SU-DHL-6 (cell line): Measurements from ENCODE around the gene CYLD.

Source experiments
- EZH2phosphoT487 ChIP-seq: fragments of 200-600 bp; sonication (generic), shearing (Covaris generic); conservative IDR thresholded peaks from 2 replicates; pipeline ENCODE4 v1.6.1; 2018; ENCODE audit warnings: mild to moderate bottlenecking, antibody characterized with exemption, low read length, moderate library complexity, mixed read lengths
- TF ChIP-seq, protein P1 (sequence below): fragments of 200-600 bp; sonication (generic); IDR thresholded peaks from one replicate; pipeline ENCODE4 v1.5.1; 2017; ENCODE audit warnings: antibody characterized with exemption, mild to moderate bottlenecking, low read length, moderate library complexity; ENCODE audit not compliant: insufficient read depth, poor library complexity, severe bottlenecking

DNA sequence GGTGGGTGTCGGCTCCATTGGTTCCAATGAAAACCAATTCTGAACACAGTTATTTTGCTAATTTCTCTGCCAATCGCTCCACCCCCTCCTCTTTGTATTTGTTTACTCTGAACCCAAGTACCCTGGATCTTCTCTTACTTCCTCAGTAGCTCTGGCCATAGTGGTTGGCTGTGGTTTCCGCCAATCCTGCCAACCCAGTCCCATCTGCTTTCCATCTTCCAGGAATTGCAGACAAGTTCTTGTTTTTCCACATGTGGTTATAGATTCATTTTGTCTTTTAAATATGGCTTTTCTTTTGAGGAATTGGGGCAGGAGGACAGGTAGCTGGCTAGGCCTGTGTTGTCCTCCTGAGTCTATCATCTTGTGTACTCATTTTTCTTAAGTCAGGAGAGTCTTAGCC is 92.0 kb downstream of the CYLD start:
- TF ChIP-seq, protein P1, sequence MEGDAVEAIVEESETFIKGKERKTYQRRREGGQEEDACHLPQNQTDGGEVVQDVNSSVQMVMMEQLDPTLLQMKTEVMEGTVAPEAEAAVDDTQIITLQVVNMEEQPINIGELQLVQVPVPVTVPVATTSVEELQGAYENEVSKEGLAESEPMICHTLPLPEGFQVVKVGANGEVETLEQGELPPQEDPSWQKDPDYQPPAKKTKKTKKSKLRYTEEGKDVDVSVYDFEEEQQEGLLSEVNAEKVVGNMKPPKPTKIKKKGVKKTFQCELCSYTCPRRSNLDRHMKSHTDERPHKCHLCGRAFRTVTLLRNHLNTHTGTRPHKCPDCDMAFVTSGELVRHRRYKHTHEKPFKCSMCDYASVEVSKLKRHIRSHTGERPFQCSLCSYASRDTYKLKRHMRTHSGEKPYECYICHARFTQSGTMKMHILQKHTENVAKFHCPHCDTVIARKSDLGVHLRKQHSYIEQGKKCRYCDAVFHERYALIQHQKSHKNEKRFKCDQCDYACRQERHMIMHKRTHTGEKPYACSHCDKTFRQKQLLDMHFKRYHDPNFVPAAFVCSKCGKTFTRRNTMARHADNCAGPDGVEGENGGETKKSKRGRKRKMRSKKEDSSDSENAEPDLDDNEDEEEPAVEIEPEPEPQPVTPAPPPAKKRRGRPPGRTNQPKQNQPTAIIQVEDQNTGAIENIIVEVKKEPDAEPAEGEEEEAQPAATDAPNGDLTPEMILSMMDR: no peak
- no peak for TF ChIP-seq EZH2phosphoT487
